GM18909 (cell line): Measurements from ENCODE around the gene RERG.

Experiments used
- ATAC-seq: cut with Tn5 transposase; IDR thresholded peaks from one replicate; pipeline ENCODE4 v1.9.1; 2021; ENCODE audit warnings: mild to moderate bottlenecking; ENCODE audit not compliant: unreplicated experiment, poor library complexity

Gene RERG

GRCh38 chr12:15059123-15059522 lies 162.1 kb downstream of the RERG start:
- ATAC-seq: no peak
